Activated effector memory CD4-positive, alpha-beta T cell treated with anti-CD3 and anti-CD28 coated beads, Interleukin-2, amount 50 U/mL, for 16 hours (primary cell): ENCODE results near the gene CD99.

Experiments
- DNase-seq: peaks from one replicate; pipeline ENCODE4 v3.0.0-alpha.2; 2020

The CD99 gene

GRCh38 chrX:2676794-2677675 lies 14.1 kb upstream of the CD99 start:
- no peak for DNase-seq

GRCh38 chrX:2677764-2678163 lies 13.3 kb upstream of the CD99 start:
- DNase-seq = no peak

GRCh38 chrX:2678583-2678982 lies 12.5 kb upstream of the CD99 start:
- no peak for DNase-seq

- no peak for DNase-seq
Measured at GRCh38 chrX:2679534-2680485, 11.3 kb upstream of the CD99 start.

GRCh38 chrX:2680486-2681348 lies 10.4 kb upstream of the CD99 start:
- DNase-seq = no peak

- DNase-seq = no peak
Measured at GRCh38 chrX:2682565-2683177, 8.4 kb upstream of the CD99 start.

- no peak for DNase-seq
Measured at GRCh38 chrX:2684256-2684655, 6.8 kb upstream of the CD99 start.

- DNase-seq = no peak
Measured at GRCh38 chrX:2685886-2686285, 5.2 kb upstream of the CD99 start.

GRCh38 chrX:2689773-2690666 lies 1.1 kb upstream of the CD99 start:
- DNase-seq = peak; percentile 50

GRCh38 chrX:2691543-2692220 lies 587 bp downstream of the CD99 start:
- DNase-seq = peak; percentile 73

- peak; percentile 74 for DNase-seq
Measured at GRCh38 chrX:2692221-2693112, 1.4 kb downstream of the CD99 start.

- DNase-seq = no peak
Measured at GRCh38 chrX:2693113-2694002, 2.3 kb downstream of the CD99 start.

GRCh38 chrX:2694914-2695267 lies 3.8 kb downstream of the CD99 start:
- DNase-seq = no peak

GRCh38 chrX:2696698-2697215 lies 5.7 kb downstream of the CD99 start:
- DNase-seq = peak; percentile 80

- DNase-seq = no peak
Measured at GRCh38 chrX:2697306-2697705, 6.2 kb downstream of the CD99 start.

- DNase-seq = no peak
Measured at GRCh38 chrX:2697741-2698299, 6.7 kb downstream of the CD99 start.

- no peak for DNase-seq
Measured at GRCh38 chrX:2698604-2699003, 7.5 kb downstream of the CD99 start.

GRCh38 chrX:2699959-2700358 lies 8.9 kb downstream of the CD99 start:
- no peak for DNase-seq
